Activated naive CD8-positive, alpha-beta T cell treated with anti-CD3 and anti-CD28 coated beads, Interleukin-2, amount 10 ng/mL, durations not matched to agents 7 days and 5 days (primary cell): ENCODE data around the gene MCU. TPM values are rescaled to one million over a fixed set of nuclear protein-coding genes. Genes with fewer than 3 reads are reported as not detected.
"Not testable (repeated sequence)": the region's sequence is repeated elsewhere in the genome, so short reads cannot be mapped to it uniquely, and the experiment has no call there.

ENCODE experiments used
- ATAC-seq: fragments of 150-1000 bp; cut with Tn5 transposase; one replicate; pipeline ENCODE4 v1.10.0; 2021; ENCODE audit warnings: low read depth, moderate library complexity
- POLR2A ChIA-PET: fragments of 350-600 bp; sonication (Branson Sonifier 250); formaldehyde crosslinking; loops from one replicate; lab custom pipeline; 2021; ENCODE audit warnings: antibody characterized with exemption; lab: Charles Lee
- DNase-seq: peaks from one replicate; pipeline ENCODE4 v3.0.0; 2021
- H3K27ac Mint-ChIP-seq: one replicate; pipeline ENCODE4 v1.8.0; 2022; ENCODE audit warnings: mild to moderate bottlenecking, mixed read lengths
- H3K27me3 Mint-ChIP-seq: one replicate; pipeline ENCODE4 v1.8.0; 2022; ENCODE audit warnings: mild to moderate bottlenecking, moderate library complexity, mixed read lengths
- H3K36me3 Mint-ChIP-seq: one replicate; pipeline ENCODE4 v1.8.0; 2021; ENCODE audit warnings: mild to moderate bottlenecking, mixed read lengths
- H3K4me1 Mint-ChIP-seq: one replicate; pipeline ENCODE4 v1.8.0; 2021; ENCODE audit warnings: mixed read lengths
- H3K4me3 Mint-ChIP-seq: one replicate; pipeline ENCODE4 v1.8.0; 2022; ENCODE audit warnings: mild to moderate bottlenecking, moderate library complexity, mixed read lengths
- H3K9me3 Mint-ChIP-seq: one replicate; pipeline ENCODE4 v1.8.0; 2021; ENCODE audit warnings: mixed read lengths
- total RNA-seq, 2 experiments: library from RNA; stranded (reverse); gene quantifications; one replicate each; pipeline ENCODE4 v1.2.3, GENCODE V29; 2021

MCU gene
- total RNA-seq, 2 experiments from 2014 or later, result 12.2 to 14.3 TPM

GRCh38 chr10:72765051-72765745, 73.3 kb downstream of the MCU start:
- Mint-ChIP-seq H3K36me3 (peaks cover 14% of the 10 kb centered on the region), H3K27ac (no peak overlapping the region), H3K4me1 (no peaks in the 10 kb centered on the region), H3K4me3 (no peak overlapping the region), H3K9me3 (peaks cover 15% of the 10 kb centered on the region), H3K27me3 (peaks cover 2% of the 10 kb centered on the region)
- no peak for ATAC-seq
- POLR2A ChIA-PET, result interaction anchor here (0.7 kb wide), 1 partner anchor 75 kb away, joined by 7 read pairs; no protein-coding TSS in a partner anchor
- no peak for DNase-seq

- Mint-ChIP-seq H3K9me3 (peaks cover 18% of the 10 kb centered on the region), H3K36me3 (peaks cover 44% of the 10 kb centered on the region)
- H3K27me3 Mint-ChIP-seq, DNase-seq, H3K4me1 Mint-ChIP-seq, ATAC-seq, POLR2A ChIA-PET, H3K4me3 Mint-ChIP-seq, H3K27ac Mint-ChIP-seq: not testable (repeated sequence)
Measured at GRCh38 chr10:72771195-72771594, 79.3 kb downstream of the MCU start.

GRCh38 chr10:72772031-72772430, 80.1 kb downstream of the MCU start:
- Mint-ChIP-seq H3K36me3 (peaks cover 41% of the 10 kb centered on the region), H3K27me3 (no peaks in the 10 kb centered on the region), H3K9me3 (peaks cover 19% of the 10 kb centered on the region), H3K4me1 (peaks cover 6% of the 10 kb centered on the region), H3K27ac (no peak overlapping the region), H3K4me3 (no peak overlapping the region)
- POLR2A ChIA-PET, result no interaction called here
- ATAC-seq, result no peak
- DNase-seq, result no peak

- Mint-ChIP-seq H3K4me1 (peaks cover 3% of the 10 kb centered on the region), H3K27ac (no peak overlapping the region), H3K4me3 (no peak overlapping the region), H3K9me3 (peaks cover 7% of the 10 kb centered on the region), H3K36me3 (peaks cover 10% of the 10 kb centered on the region), H3K27me3 (no peaks in the 10 kb centered on the region)
- POLR2A ChIA-PET, result no interaction called here
- DNase-seq (no peak), ATAC-seq (no peak)
Measured at GRCh38 chr10:72779874-72780273, 87.9 kb downstream of the MCU start.

- Mint-ChIP-seq H3K4me1 (no peaks in the 10 kb centered on the region), H3K27me3 (no peaks in the 10 kb centered on the region), H3K4me3 (no peak overlapping the region), H3K36me3 (no peaks in the 10 kb centered on the region), H3K9me3 (no peaks in the 10 kb centered on the region), H3K27ac (no peak overlapping the region)
- POLR2A ChIA-PET, result no interaction called here
- DNase-seq (no peak), ATAC-seq (no peak)
Measured at GRCh38 chr10:72782649-72783330, 90.8 kb downstream of the MCU start.

GRCh38 chr10:72783410-72783833, 91.5 kb downstream of the MCU start:
- no peak overlapping the region for H3K27ac Mint-ChIP-seq
- POLR2A ChIA-PET, result no interaction called here

GRCh38 chr10:72784551-72785351, 92.8 kb downstream of the MCU start:
- no peak overlapping the region for H3K27ac Mint-ChIP-seq
- no peak for ATAC-seq
- H3K4me3 Mint-ChIP-seq, result no peak overlapping the region

More at GRCh38 chr10:72783410-72783833, 91.5 kb downstream of the MCU start:
- ATAC-seq (no peak), DNase-seq (no peak)
- no peaks in the 10 kb centered on the region for H3K27me3 Mint-ChIP-seq
- H3K4me3 Mint-ChIP-seq, result no peak overlapping the region
- no peaks in the 10 kb centered on the region for H3K4me1 Mint-ChIP-seq
- H3K9me3 Mint-ChIP-seq, result peaks cover 3% of the 10 kb centered on the region
- peaks cover 3% of the 10 kb centered on the region for H3K36me3 Mint-ChIP-seq

GRCh38 chr10:72785409-72785808, 93.5 kb downstream of the MCU start:
- peaks cover 9% of the 10 kb centered on the region for H3K4me1 Mint-ChIP-seq
- peaks cover 3% of the 10 kb centered on the region for H3K9me3 Mint-ChIP-seq
- H3K27me3 Mint-ChIP-seq, result no peaks in the 10 kb centered on the region
- H3K27ac Mint-ChIP-seq, result no peak overlapping the region
- POLR2A ChIA-PET, result no interaction called here
- H3K4me3 Mint-ChIP-seq, result no peak overlapping the region
- peaks cover 6% of the 10 kb centered on the region for H3K36me3 Mint-ChIP-seq
- ATAC-seq (no peak), DNase-seq (no peak)

More at GRCh38 chr10:72784551-72785351, 92.8 kb downstream of the MCU start:
- Mint-ChIP-seq H3K36me3 (peaks cover 6% of the 10 kb centered on the region), H3K27me3 (no peaks in the 10 kb centered on the region), H3K9me3 (peaks cover 3% of the 10 kb centered on the region), H3K4me1 (peaks cover 7% of the 10 kb centered on the region)
- POLR2A ChIA-PET, result interaction anchor here (0.6 kb wide), 1 partner anchor 288 kb away, joined by 3 read pairs; no protein-coding TSS in a partner anchor
- no peak for DNase-seq

GRCh38 chr10:72790216-72790990, 98.5 kb downstream of the MCU start:
- H3K27me3 Mint-ChIP-seq, result no peaks in the 10 kb centered on the region
- POLR2A ChIA-PET, result no interaction called here
- no peak for ATAC-seq

GRCh38 chr10:72792288-72792687, 100.3 kb downstream of the MCU start:
- Mint-ChIP-seq H3K9me3 (peaks cover 3% of the 10 kb centered on the region), H3K27me3 (no peaks in the 10 kb centered on the region), H3K4me3 (no peak overlapping the region), H3K36me3 (peaks cover 11% of the 10 kb centered on the region), H3K27ac (no peak overlapping the region), H3K4me1 (peaks cover 9% of the 10 kb centered on the region)
- no peak for DNase-seq
- no peak for ATAC-seq
- POLR2A ChIA-PET, result no interaction called here

More at GRCh38 chr10:72790216-72790990, 98.5 kb downstream of the MCU start:
- peaks cover 9% of the 10 kb centered on the region for H3K4me1 Mint-ChIP-seq
- H3K9me3 Mint-ChIP-seq, result peaks cover 3% of the 10 kb centered on the region
- no peak for DNase-seq
- H3K36me3 Mint-ChIP-seq, result peaks cover 11% of the 10 kb centered on the region
- no peak overlapping the region for H3K27ac Mint-ChIP-seq
- no peak overlapping the region for H3K4me3 Mint-ChIP-seq

GRCh38 chr10:72793752-72794151, 101.8 kb downstream of the MCU start:
- Mint-ChIP-seq H3K4me1 (peaks cover 9% of the 10 kb centered on the region), H3K27me3 (no peaks in the 10 kb centered on the region), H3K27ac (no peak overlapping the region), H3K4me3 (no peak overlapping the region), H3K36me3 (peaks cover 8% of the 10 kb centered on the region), H3K9me3 (no peaks in the 10 kb centered on the region)
- ATAC-seq, result no peak
- POLR2A ChIA-PET, result no interaction called here
- DNase-seq, result no peak

- no peak for DNase-seq
- Mint-ChIP-seq H3K36me3 (peaks cover 5% of the 10 kb centered on the region), H3K27ac (no peak overlapping the region), H3K9me3 (no peaks in the 10 kb centered on the region), H3K4me1 (peaks cover 7% of the 10 kb centered on the region), H3K27me3 (no peaks in the 10 kb centered on the region), H3K4me3 (no peak overlapping the region)
- POLR2A ChIA-PET, result interaction anchor here (0.5 kb wide), 1 partner anchor 155 kb away, joined by 3 read pairs; no protein-coding TSS in a partner anchor
- no peak for ATAC-seq
Measured at GRCh38 chr10:72794260-72794659, 102.3 kb downstream of the MCU start.

- POLR2A ChIA-PET, result no interaction called here
- ATAC-seq (no peak), DNase-seq (no peak)
- peaks cover 5% of the 10 kb centered on the region for H3K36me3 Mint-ChIP-seq
- H3K27me3 Mint-ChIP-seq, result no peaks in the 10 kb centered on the region
- H3K9me3 Mint-ChIP-seq, result no peaks in the 10 kb centered on the region
- no peak overlapping the region for H3K4me3 Mint-ChIP-seq
- H3K27ac Mint-ChIP-seq, result no peak overlapping the region
- no peaks in the 10 kb centered on the region for H3K4me1 Mint-ChIP-seq
Measured at GRCh38 chr10:72796042-72796441, 104.1 kb downstream of the MCU start.
